GM21528 (cell line): Measurements from ENCODE around the gene RIOK2.
"Not testable (repeated sequence)": the region's sequence is repeated elsewhere in the genome, so short reads cannot be mapped to it uniquely, and the experiment has no call there.

ENCODE experiments used
- ATAC-seq: cut with Tn5 transposase; IDR thresholded peaks from one replicate; pipeline ENCODE4 v1.9.1; 2021; ENCODE audit warnings: mild to moderate bottlenecking, moderate library complexity; ENCODE audit not compliant: unreplicated experiment, low FRiP score

RIOK2 gene

DNA sequence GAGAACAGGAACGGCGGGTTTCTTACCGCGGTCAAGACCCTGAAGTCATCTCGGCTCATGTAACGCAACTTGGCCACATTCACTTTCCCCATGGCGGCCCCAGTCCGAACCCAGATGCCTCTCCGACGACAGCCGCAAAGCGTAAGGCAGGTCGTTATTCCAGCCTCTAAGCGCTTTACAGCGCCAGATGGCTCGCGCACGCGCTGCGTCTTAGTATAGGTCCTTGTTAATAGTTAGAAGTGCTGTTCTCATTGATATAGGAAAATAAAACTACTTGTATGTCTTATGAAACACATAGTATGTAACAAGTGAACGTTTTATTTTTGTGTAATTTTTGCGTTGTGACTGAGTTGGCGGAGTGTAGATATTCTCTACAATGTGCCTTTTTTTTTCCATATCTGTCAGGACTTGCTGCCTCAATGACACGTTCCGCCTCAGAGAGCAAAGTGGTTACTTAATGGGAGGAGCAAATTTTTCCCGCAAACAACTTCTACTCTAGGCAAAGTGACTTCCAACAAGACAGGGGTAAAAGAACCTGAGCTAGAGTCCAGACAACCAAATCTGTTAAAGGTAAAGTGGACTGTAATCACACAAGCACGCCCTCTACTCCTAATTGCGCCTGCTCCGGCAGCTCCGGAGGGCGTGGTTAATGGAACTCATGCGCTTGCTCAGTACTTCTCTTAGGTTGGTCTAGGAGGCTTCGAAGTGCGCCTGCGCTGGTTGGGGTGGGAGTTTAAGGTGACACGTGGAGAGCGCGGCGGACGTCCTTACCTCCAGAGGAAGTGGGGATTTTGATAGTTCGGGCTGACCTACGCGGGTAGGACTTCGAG, at the start of gene RIOK2:
Gene RIOK2, minus strand, starts transcription at position 148 of the 830 bp plus-strand sequence. Its CDS starts 56 bp downstream, at position 92.
- ATAC-seq: peak; percentile 93

DNA sequence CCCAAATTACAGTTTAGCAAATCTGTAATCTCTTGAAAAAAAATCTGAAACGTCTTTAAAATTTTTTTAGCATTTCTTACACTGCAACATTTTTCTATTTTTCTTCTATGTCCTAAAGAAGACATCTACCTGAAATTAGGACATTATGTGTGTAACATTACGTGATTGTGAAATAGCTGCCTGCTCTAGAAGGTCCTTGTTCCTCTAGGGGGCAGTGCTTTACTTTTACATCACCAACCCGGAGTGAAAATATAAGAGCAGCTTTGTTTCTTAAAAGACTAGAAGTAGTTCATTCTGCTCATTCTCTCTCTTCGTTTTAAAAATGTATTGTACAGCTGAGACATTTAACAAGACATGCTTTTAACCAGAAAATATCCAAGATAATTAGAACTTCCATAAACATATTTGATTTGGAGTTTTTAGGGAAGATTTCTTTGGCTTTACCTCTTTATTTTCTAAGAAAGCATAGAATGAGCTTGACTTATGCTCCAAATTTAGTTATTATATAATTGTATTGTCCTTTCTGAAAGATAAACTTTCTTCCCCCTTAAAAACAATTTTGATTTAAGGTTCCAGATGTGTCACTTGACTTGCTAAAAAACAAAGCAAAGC, 48.1 kb upstream of the RIOK2 start:
- ATAC-seq: peak; percentile 92

DNA sequence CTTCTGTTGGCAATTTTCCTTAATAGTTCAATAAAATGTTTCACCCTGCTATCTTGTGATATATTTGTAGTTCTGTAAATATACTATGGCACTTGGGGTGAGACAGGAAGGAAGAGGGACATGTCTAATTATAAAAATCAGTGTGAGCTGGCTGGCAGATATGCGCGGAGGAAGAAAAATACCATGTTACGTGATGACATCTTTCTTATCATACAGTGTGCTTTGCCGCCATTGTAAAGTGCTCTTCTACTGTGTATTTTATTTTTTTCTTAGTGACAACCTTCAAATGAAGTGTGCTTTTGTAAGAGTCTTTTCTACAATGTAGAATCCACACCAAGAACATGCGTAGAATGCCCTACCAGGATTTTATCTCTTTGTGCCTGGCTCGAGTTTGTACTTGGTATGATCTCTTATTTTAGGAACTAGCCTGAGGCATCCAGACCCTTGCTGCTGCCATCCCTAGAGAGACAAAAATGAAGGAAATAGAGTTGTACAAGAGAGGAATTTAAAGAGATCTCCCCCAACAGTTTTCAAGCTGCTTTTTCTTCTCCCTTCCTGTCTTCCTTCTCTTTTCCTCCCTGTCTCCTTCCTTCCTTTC, 46.7 kb upstream of the RIOK2 start:
- no peak for ATAC-seq

DNA sequence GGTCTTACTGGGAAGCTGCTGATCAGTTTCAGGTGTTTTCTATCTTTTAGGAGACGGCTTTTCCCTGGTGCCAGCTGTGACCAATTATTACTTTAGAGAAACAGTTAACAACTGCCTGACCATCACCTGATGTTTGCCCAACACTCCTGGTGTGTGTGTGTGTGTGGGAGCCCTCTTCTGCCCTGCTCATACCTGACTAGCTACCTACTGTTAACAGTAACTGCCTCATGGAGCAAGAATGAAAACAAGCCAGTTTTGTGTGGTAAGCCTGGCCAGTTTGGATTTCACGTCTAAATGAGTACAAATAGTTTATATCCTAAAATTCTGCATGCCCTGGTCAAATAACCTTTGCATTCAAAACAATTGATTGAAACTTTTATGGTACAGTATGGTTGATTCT, 46.1 kb upstream of the RIOK2 start:
- ATAC-seq: no peak

DNA sequence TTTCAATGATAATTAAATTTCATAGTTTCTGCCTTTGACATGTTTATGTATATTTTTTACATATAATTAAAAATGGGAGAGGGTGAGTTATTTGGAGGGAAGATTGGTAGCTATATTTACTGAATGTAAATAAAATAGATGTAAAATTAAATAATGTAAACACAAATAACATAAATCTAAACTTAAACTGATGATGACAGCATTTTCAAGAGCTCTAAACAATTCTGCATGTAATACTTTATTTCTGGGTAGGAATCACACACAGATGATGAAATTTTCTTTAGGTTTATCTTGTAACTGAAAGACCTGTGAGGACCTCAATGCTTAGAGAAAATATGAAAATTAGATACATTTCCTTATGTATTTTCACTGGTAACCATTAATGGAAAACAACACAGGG, 42.2 kb upstream of the RIOK2 start:
- no peak for ATAC-seq

DNA sequence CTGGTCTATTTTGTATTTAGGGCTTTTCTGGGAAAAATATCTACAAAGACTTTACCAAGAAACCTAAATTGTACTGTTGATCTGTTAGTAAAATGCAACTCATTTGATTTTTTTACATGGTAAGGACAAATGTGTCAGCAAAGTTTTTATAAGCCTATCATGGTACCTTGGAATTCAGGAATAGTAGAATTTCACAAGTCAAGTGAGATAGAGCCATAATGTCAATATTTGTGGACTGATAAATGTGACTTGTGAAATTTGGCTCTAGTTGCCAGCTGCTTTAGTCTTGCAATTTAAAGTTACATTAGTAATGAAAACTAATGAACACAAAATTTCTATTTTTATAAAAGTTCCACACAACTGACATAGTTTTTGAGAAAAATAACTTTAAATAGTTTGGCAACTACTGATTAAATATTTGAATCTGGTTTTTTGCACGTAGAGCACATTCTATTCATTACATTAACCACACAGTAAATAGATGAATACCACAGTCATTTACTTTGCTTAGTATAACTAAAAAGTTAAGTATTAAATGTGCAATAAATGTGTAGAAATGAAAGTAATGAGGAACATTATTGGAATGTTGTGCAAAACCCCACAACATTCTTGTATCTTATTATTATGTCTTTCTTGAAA, 41.2 kb upstream of the RIOK2 start:
- no peak for ATAC-seq

DNA sequence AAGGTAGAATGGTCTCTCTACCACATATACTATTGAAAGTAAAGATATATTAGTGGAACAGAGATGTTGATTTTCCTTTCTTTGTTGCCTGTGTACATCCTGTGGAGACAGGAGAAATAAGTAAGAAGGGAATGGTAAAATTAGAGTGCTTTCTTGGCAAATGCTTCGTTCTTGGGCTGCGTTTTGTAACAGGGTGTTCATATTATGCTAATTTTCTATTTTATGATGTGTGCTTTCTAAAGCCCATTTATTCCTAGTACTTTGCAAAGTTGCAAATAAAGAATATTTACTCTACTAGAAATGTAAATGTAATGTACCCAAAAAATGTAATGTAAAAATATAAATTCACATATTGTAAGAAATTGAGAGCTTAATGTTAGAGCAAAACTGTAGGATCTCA, 40.5 kb upstream of the RIOK2 start:
- ATAC-seq: no peak

DNA sequence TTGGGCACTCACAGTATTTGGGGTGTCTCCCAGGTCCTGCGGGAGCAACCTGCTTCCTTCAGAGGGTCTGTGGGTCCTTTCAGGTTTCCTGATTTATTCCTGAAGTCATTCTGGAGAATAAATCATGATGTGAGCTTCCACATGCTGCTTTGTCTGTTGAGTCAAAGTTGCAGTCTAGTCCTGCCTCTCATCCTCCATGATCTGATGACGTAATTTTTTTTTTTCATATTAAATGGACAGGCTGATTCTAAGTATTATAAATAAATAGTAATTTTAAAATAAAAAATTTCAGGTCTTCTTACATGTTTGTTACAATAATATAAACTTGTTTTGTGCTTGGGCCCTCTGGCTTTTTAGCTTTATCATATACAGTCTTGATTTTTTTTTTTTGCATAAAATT, 26.3 kb upstream of the RIOK2 start:
- no peak for ATAC-seq

DNA sequence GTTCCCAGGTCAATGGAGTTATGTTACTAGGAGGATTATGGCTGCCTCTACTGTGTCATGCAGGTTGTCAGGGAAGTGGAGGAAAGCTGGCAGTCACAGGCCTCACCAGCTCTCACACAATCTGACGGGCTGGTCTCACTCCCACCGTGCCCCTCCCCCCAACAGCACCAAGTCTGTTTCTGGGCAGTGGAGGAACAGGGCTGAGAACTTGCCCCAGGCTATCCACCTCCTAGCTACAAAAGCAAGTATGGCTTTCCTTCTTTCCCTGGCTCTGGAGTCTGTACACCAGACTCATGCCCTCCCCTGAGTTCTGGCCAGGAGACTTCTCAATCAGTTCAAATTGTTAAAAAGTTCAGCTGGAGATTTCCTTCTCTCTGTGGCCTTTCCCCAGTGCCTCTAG, 25.7 kb upstream of the RIOK2 start:
- no peak for ATAC-seq

DNA sequence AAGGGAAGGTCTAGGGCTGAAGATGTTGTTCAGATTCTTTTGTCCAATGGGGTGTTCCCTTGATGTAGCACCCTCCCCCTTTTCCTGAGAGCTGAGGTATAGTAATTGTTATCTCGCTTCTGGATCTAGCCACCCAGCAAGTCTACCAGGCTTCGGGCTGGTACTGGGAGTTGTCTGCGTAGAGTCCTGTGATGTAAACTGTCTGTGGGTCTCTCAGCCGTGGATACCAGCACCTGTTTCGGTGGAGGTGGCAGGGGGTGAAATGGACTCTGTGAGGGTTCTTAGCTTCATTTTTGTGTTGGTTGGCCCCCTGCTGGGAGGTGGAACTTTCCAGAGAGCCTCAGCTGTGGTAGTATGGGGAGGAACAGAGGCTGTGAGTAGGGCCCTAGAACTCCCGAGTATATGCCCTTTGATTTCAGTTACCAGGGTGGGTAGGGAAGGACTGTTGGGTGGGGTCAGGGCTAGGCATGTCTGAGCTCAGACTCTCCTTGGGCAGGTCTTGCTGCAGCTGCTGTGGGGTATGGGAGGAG, 25.2 kb upstream of the RIOK2 start:
- no peak for ATAC-seq

DNA sequence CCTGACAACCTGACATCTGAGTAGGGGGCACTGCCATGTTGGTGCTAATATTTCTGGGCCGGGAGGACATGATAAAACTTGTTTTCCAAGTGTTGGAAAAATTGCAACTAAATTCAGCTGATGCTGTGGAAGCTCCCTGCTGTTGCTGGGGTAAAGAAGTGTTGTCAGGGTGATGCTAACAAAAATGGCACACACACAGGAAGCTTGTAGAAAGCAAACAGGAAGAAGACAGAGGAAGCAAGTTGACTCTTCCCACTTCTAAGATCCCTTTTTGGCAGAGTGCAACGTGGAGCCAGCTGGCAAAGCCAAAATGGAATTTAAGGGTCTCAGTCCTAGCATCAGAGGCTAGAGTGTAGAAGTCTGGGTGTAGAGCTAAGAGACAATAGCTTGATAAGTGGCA, 11.3 kb upstream of the RIOK2 start:
- ATAC-seq: no peak

DNA sequence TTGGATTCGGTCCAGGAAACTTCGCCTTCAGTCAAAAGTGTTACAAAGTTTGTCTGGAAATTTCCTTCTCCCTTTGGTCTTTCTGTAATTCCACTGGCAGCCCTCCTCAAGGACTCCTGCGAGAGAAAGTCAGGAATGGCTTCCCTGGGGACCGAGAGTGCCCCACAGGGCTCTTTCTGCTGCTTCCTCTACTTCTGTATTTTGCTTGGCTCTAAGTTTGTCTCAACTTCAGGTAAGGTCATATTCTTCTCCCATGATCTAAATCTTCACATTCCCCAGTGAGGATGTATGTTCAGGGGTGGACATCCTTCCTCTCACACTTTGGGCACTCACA, 10.3 kb upstream of the RIOK2 start:
- no peak for ATAC-seq

DNA sequence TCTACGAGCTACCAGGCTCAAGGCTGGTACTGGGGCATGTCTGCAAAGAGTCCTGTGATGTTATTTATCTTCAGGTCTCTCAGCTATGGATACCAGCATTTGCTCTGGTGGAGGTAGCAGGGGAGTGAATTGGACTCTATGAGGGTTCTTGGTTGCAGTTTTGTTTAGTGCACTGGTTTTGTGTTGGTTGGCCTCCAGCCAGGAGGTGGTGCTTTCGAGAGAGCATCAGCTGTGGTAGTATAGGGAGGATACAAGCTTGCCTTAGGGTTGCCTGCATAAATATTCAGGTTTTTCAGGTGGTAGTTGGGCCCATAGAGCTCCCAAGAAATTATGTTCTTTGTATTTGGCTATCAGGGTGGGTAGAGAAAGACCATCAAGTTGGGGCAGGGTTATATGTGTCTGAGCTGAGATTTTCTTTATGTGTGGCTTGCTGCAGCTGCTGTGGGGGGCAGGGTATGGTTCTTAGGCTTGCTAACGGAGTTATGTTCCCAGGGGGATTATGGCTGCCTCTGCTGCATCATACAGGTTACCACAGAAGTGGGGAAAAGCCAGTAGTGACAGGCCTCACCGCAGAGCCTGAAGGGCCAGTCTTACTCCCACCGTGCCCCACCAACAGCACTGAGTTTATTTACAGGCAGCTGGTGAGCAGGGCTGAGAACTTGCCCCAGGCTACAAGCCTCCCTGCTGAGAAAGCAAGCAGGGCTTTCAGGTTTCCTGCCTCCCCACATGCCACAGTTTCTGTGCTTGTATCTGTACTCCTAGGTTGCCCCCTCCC, 9.7 kb upstream of the RIOK2 start:
- ATAC-seq: peak; percentile 73

DNA sequence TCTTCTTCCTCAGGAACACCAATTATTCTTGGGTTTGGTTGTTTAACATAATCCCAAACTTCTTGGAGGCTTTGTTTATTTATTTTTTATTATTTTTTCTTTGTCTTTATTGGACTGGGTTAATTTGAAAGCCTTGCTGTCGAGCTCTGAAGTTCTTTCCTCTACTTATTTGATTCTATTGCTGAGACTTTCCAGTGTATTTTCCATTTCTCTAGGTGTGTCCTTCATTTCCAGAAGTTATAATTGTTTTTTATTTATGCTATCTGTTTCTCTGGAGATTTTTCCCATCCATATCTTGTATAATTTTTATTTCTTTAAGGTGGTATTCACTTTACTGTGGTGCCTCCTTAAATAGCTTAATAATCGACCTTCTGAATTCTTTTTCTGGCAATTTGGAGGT, 8.8 kb upstream of the RIOK2 start:
- ATAC-seq: no peak

DNA sequence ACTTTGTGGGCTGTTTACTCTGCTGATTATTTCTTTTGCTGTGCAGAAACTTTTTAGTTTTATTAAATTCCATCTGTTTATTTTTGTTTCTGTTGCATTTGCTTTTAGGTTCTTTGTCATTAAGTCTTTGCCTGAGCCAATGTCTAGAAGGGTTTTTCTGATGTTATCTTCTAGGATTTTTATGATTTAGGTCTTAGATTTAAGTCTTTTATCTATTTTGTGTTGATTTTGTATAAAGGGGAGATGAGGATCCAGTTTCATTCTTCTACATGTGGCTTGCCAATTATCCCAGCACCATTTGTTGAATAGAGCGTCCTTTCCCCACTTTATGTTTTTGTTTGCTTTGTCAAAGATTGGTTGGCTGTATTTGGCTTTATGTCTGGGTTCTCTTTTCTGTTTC, 6.5 kb upstream of the RIOK2 start:
- not testable (repeated sequence) for ATAC-seq

DNA sequence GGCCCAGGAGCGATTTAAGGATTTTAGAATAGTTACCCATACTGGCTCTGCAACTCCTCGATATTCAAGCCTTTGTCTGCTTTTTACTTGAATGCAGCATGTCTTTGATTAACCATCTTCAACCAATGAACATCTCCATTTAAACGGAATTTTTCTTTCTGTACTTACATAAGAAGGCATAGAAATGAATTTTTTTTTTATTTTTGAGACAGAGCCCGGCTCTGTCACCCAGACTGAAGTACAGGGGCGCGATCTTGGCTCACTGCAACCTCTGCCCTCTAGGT, 825 bp upstream of the RIOK2 start:
- no peak for ATAC-seq

DNA sequence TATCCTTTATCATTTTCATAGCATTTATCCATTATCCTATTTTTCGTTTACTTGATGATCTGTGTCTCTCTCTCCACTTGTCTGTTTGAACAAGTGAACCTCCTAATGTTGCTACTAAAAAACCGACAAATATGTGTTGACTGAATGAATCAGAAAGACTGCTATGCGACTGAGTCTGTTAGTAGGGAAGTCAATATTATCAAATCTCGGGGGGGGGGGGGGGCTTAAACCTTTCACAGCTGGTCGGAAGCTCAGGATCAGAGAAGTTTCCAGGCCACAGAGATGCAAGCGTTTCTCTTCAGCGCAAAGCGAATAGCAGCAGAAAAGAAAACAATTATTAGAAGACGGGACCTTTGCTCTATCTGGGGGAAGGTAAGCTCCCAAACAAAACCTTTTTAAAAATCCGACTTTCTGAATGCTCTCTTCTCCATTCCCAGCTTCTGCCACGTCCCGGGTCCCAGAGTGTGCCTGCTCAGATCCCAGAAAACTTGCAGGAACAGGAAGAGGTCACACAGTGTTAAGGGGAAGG, 412 bp downstream of the RIOK2 start:
- no peak for ATAC-seq

DNA sequence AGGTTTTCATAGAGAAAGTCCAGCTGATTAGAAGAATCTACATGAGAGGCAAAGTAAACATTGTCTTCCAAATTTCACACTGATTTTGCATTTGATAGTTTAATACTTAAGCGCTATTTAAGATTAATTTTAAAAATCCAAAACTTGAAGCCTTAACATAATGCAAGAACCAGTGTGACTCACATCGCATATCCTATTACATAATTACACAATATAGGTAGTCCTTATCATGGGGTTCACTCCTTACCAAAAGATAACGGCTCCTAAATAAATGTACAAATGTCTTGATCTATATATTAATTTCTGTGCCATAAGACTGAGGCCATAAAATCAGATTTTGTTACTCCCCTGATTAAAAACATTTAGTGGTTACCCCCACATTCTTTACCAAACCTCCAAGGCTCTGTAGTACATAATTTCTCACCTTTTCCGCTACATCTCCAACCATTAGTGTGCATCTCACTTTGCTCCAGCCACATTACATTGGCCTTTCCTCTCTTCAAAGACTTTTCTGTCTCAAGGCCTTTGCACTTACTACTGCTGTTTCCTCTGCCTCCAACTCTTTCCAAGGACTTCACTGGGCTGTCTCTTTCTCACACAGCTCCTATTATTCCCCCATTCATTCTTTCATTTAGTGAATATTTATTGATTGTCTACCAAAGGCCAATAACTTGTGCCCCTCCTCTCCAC, 1.0 kb downstream of the RIOK2 start:
- ATAC-seq: no peak

DNA sequence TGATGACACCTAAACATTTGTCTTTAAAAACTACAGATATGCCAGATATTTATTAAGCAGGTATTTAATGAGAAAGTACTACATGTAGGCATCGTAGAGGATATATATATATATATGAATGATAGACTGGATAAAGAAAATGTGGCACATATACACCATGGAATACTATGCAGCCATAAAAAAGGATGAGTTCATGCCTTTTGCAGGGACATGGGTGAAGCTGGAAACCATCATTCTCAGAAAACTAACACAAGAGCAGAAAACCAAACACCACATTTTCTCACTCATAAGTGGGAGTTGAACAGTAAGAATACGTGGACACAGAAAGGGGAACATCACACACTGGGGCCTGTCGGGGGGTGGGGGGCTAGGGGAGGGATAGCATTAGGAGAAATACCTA, 3.6 kb downstream of the RIOK2 start:
- ATAC-seq: not testable (repeated sequence)

DNA sequence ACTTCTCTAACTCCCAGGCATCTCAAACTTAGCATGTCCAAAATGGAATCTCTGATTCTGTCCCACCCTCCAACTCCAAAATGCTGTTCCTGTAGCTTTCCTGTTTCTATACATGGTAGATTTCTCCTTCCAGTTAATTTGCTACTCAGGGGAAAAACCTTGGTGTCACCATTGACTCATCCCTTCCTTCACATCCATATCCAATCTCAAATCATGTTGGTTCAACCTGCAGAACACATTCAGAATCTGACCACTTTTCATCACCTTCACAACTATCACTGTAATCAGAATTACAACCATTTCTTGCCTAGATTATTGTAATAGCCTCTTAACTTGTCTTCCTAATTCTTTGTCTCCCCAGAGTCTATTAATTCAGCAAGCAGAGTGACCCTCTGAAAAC, 10.8 kb downstream of the RIOK2 start:
- ATAC-seq: no peak
